ENCODE results near the gene PIP4K2A. TPM values are rescaled to one million over a fixed set of nuclear protein-coding genes. Genes with fewer than 3 reads are reported as not detected.
"Not testable (repeated sequence)": the region's sequence is repeated elsewhere in the genome, so short reads cannot be mapped to it uniquely, and the experiment has no call there.

Gene PIP4K2A
- total RNA-seq, 1 donor from 2014 or later, result 67.6 TPM

- Histone ChIP-seq H3K36me3 (no peaks in the 10 kb centered on the region), H3K27me3 (ENCODE audit: low read depth) (no peaks in the 10 kb centered on the region), H3K27ac (no peak overlapping the region), H3K4me3 (no peak overlapping the region), H3K9me3 (no peaks in the 10 kb centered on the region), H3K4me1 (no peaks in the 10 kb centered on the region)
- DNase-seq (no peak), ATAC-seq (no peak)
- no peak for TF ChIP-seq CTCF (IDR thresholded peaks at IDR 0.05)
- intact Hi-C loops (cut with DNase I), result no loop called here
These were observed 9.4 kb upstream of the PIP4K2A start for GRCh38 chr10:22723783-22724182.

- TF ChIP-seq CTCF (IDR thresholded peaks at IDR 0.05), result no peak
- Histone ChIP-seq H3K27ac (no peak overlapping the region), H3K36me3 (no peaks in the 10 kb centered on the region), H3K9me3 (no peaks in the 10 kb centered on the region), H3K4me3 (no peak overlapping the region), H3K27me3 (ENCODE audit: low read depth) (no peaks in the 10 kb centered on the region), H3K4me1 (no peaks in the 10 kb centered on the region)
- ATAC-seq (peak; percentile 40 to 65), DNase-seq (no peak)
- intact Hi-C loops (cut with DNase I), result no loop called here
These were observed 9.0 kb upstream of the PIP4K2A start for GRCh38 chr10:22723343-22723779.

- no peak for TF ChIP-seq CTCF (IDR thresholded peaks at IDR 0.05)
- DNase-seq (no peak), ATAC-seq (no peak)
- Histone ChIP-seq H3K27me3 (ENCODE audit: low read depth) (no peaks in the 10 kb centered on the region), H3K27ac (no peak overlapping the region), H3K4me3 (no peak overlapping the region), H3K9me3 (no peaks in the 10 kb centered on the region), H3K4me1 (no peaks in the 10 kb centered on the region), H3K36me3 (no peaks in the 10 kb centered on the region)
- intact Hi-C loops (cut with DNase I), result no loop called here
These were observed 8.3 kb upstream of the PIP4K2A start for GRCh38 chr10:22722626-22723169.

GRCh38 chr10:22720667-22721066 lies 6.3 kb upstream of the PIP4K2A start:
- H3K27me3 ChIP-seq (ENCODE audit: low read depth), result no peaks in the 10 kb centered on the region
- TF ChIP-seq CTCF (IDR thresholded peaks at IDR 0.05), result no peak
- no peaks in the 10 kb centered on the region for H3K4me1 ChIP-seq
- no peak overlapping the region for H3K27ac ChIP-seq
- H3K9me3 ChIP-seq, result no peaks in the 10 kb centered on the region
- DNase-seq (no peak), ATAC-seq (no peak)
- H3K4me3 ChIP-seq, result no peak overlapping the region
- intact Hi-C loops (cut with DNase I), result no loop called here
- no peaks in the 10 kb centered on the region for H3K36me3 ChIP-seq

- H3K27me3 ChIP-seq (ENCODE audit: low read depth), result no peaks in the 10 kb centered on the region
- peaks cover 6% of the 10 kb centered on the region for H3K4me1 ChIP-seq
- no peak overlapping the region for H3K4me3 ChIP-seq
- DNase-seq, result no peak
- no peak overlapping the region for H3K27ac ChIP-seq
- H3K36me3 ChIP-seq, result no peaks in the 10 kb centered on the region
- H3K9me3 ChIP-seq, result no peaks in the 10 kb centered on the region
- intact Hi-C loops (cut with DNase I), result no loop called here
- TF ChIP-seq CTCF (IDR thresholded peaks at IDR 0.05), result no peak
- ATAC-seq, result no peak
These were observed 5.1 kb upstream of the PIP4K2A start for GRCh38 chr10:22719406-22720042.

GRCh38 chr10:22718659-22719058 lies 4.3 kb upstream of the PIP4K2A start:
- H3K27me3 ChIP-seq (ENCODE audit: low read depth); DNase-seq; ATAC-seq; H3K4me3 ChIP-seq; H3K4me1 ChIP-seq; H3K36me3 ChIP-seq; H3K27ac ChIP-seq; intact Hi-C loops (cut with DNase I); H3K9me3 ChIP-seq: not testable (repeated sequence)

Measured in lower lobe of right lung (tissue), 2 donors.